Osteocyte (in vitro differentiated cells): ENCODE measurements around the gene SLC38A3. TPM values are rescaled to one million over a fixed set of nuclear protein-coding genes. Genes with fewer than 3 reads are reported as not detected.
A peak's percentile ranks its signal among the peaks of the same experiment; 100 is the strongest.

Experiments
- DNase-seq: peaks from one replicate; pipeline ENCODE4 v3.0.0; 2021; ENCODE audit warnings: mixed read lengths; ENCODE audit not compliant: unreplicated experiment; ENCODE audit errors: extremely low spot score
- H3K27ac Mint-ChIP-seq: one replicate; pipeline ENCODE4 v1.8.0; 2021; ENCODE audit warnings: mild to moderate bottlenecking, mixed read lengths; ENCODE audit not compliant: unreplicated experiment
- H3K27me3 Mint-ChIP-seq: one replicate; pipeline ENCODE4 v1.8.0; 2021; ENCODE audit warnings: mixed read lengths; ENCODE audit not compliant: unreplicated experiment
- H3K36me3 Mint-ChIP-seq: one replicate; pipeline ENCODE4 v1.8.0; 2021; ENCODE audit warnings: mixed read lengths; ENCODE audit not compliant: unreplicated experiment
- H3K4me1 Mint-ChIP-seq: one replicate; pipeline ENCODE4 v1.8.0; 2021; ENCODE audit warnings: mixed read lengths; ENCODE audit not compliant: unreplicated experiment
- H3K4me3 Mint-ChIP-seq: one replicate; pipeline ENCODE4 v1.8.0; 2021; ENCODE audit warnings: mild to moderate bottlenecking, moderate library complexity, mixed read lengths; ENCODE audit not compliant: unreplicated experiment
- H3K9me3 Mint-ChIP-seq: one replicate; pipeline ENCODE4 v1.8.0; 2021; ENCODE audit warnings: mixed read lengths; ENCODE audit not compliant: unreplicated experiment
- total RNA-seq: library from RNA; stranded (reverse); gene quantifications from 2 replicates; pipeline ENCODE4 v1.2.1, GENCODE V29; 2021
- TF ChIP-seq, protein P1 (sequence below): fragments of 200-600 bp; sonication (generic); IDR thresholded peaks from 2 replicates; pipeline ENCODE4 v1.5.0; 2021; ENCODE audit warnings: antibody characterized with exemption, mild to moderate bottlenecking, moderate library complexity

The SLC38A3 gene
- total RNA-seq, 1 donor from 2014 or later = 3.9 TPM

DNA sequence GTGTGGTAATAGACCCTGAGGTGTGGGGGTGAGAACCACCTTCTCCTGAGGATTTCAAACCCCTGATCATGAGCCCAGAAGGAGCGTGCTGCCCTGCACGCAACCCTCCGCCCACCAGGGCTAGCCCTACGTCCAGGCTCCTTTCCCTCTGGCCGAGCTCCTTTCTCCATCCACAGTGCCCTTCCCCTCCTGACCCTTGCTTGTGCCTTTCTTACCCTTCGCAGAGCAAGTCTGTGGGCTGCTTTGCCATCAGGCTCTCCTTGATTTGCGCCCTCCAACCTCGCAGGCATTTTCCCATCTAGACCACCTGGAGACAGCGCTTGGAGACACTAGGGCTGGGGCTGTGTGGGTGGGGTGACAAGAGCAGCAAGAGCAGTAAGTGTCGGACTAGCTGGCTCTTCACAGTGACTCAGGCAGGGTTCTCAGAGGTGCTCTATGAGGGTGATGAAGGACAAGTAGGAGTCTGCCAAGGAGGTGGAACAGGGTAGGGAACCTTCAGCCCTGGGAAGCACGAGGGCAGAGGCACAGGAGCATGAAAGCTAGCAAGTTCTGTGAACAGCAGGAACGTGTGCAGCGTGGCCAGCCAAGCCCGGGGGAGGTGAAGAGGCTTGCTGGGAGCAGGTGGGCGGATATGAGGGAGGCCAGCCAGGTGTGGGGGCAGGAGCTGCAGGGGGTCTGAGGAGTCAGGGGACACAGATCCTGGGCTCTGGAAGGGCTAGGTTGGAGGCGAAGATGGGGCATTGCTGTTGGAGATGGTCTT, 2.5 kb upstream of the SLC38A3 start:
- DNase-seq = no peak
- H3K4me3 Mint-ChIP-seq = no peak overlapping the region

DNA sequence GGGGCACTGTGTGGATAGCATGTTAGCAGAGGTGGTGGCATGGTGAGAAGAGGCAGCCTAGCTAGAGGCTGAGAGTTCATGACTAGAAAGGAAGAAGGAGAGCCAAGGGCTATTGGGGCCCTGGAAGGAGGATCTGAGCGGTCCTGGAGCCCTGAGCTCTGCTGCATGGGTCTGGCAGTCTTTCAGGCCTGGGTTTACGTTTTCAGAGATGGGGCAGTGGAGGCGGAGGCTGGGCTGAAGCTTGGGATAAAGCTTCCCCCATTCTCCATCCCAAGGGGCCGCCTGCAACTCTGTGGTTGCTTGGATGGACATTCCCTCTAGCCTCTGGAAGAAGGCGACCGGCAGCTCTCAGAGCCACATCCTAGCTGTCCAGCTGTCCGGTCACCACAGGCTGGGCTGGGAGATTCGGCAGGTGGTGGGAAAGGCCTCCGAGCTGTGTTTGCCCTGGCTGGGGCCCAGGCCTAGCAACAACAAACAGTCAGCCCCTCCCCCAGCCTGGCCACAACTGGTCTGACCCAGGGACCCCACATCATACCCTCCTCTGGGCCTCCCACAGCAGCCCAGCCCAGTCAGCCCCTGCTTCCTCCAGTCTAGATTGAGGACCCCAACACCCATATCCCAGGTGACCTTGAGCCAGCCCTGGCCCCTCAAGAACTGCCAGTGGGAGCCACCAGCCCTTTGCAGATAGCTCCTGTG, 1.8 kb upstream of the SLC38A3 start:
- TF ChIP-seq, protein P1, sequence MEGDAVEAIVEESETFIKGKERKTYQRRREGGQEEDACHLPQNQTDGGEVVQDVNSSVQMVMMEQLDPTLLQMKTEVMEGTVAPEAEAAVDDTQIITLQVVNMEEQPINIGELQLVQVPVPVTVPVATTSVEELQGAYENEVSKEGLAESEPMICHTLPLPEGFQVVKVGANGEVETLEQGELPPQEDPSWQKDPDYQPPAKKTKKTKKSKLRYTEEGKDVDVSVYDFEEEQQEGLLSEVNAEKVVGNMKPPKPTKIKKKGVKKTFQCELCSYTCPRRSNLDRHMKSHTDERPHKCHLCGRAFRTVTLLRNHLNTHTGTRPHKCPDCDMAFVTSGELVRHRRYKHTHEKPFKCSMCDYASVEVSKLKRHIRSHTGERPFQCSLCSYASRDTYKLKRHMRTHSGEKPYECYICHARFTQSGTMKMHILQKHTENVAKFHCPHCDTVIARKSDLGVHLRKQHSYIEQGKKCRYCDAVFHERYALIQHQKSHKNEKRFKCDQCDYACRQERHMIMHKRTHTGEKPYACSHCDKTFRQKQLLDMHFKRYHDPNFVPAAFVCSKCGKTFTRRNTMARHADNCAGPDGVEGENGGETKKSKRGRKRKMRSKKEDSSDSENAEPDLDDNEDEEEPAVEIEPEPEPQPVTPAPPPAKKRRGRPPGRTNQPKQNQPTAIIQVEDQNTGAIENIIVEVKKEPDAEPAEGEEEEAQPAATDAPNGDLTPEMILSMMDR = no peak
- DNase-seq = no peak
- H3K4me3 Mint-ChIP-seq = no peak overlapping the region
- no peaks in the 10 kb centered on the region for H3K36me3 Mint-ChIP-seq
- H3K27ac Mint-ChIP-seq = no peak overlapping the region
- H3K27me3 Mint-ChIP-seq = peaks cover 32% of the 10 kb centered on the region
- no peaks in the 10 kb centered on the region for H3K9me3 Mint-ChIP-seq
- peaks cover 24% of the 10 kb centered on the region for H3K4me1 Mint-ChIP-seq

More for the DNA sequence above, 2.5 kb upstream of the SLC38A3 start:
- Mint-ChIP-seq H3K9me3 (no peaks in the 10 kb centered on the region), H3K36me3 (no peaks in the 10 kb centered on the region), H3K4me1 (peaks cover 24% of the 10 kb centered on the region), H3K27me3 (peaks cover 37% of the 10 kb centered on the region), H3K27ac (no peak overlapping the region)
- TF ChIP-seq, protein P1 = no peak

DNA sequence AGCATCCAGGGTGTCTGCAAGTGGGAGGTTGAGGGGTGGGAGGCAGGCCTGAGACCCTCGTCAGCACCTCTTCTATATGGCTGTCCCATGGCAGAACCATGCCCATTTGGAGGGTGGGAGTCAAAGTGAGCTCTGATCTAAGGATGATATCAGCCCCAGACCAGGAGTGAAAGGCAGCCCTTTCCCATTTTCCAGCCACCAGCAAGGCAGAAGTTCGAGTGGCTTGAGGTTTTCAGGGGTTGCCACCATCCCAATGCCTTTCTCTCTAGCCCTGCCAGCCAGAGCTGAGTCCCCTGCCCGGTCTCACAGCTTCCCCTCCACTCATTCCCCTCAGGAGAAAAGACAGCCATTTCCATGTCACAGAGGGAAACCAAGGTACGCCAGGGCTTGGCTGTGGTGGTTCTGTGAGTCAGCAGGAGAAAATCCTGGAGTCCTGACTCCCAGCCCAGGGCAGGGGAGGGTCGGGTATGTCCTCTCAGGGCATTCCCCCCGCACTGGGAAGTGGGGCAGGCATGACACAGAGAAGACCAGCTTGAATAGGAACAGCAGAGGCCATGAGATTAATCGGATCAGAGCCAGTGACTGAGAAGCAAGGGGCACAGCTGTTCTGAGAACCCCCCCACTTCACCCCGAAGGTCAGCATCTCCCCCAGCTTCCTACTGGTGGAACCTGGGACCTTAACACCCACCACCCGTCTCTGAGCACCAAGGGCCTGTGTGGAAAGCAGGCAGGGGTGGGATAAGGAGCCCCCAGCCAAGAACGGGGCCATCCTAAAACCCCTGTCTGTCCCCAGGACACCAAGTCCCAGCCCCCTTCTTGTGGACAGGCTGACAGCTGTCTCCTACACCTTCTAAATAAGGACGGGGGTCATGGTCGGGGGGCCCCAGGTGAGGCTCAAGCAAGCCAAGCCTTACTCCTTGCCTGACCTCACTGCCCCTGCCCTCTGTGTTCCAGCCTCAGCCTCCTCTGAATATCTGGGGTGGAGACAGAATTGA, 965 bp upstream of the SLC38A3 start:
- H3K27me3 Mint-ChIP-seq = peaks cover 26% of the 10 kb centered on the region
- no peaks in the 10 kb centered on the region for H3K36me3 Mint-ChIP-seq
- peak overlapping the region; percentile 32 for H3K4me3 Mint-ChIP-seq
- TF ChIP-seq, protein P1 = no peak
- peaks cover 33% of the 10 kb centered on the region for H3K4me1 Mint-ChIP-seq
- H3K27ac Mint-ChIP-seq = no peak overlapping the region
- no peak for DNase-seq
- H3K9me3 Mint-ChIP-seq = no peaks in the 10 kb centered on the region

DNA sequence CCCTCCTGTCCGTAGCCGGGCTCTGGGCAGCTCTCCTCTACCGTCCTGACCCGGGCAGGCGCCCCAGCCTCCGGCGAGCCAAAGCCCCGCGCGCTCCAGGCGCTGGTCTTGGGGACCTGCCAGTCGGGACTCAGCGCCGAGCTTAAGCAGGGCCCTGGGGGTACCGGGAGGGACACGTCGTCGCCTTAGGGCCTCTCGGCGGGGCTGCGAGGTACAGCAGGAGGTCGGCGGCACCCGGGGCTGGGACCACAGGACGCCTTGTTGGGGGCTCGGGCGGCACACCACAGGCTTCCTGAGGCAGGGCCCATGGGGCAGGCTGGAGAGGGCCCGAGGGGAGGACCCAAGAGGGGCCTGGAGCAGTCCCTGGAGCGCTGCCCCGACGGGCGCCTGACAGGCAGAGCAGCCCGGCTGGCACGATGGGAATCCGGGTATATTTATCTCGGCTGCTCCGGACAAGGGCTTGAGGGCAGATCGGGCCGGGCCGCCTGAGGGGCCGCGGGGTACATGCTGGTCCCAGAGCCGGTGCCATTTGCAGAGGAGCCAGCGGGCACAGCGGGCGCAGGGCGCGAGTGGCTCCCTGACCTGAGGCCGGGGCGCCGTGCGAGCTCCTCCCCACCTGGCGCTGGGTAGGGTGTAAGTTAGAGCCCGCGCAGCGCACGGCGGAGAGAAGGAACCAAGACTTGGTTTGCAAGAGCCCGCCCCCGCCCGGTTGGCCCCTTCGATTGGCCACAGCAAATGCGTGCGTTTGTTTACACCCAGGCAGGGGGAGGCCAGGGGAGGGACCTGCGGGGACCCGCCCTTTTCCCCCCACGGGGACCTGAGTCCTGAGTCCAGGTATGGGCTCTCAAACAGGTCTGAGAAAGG, 574 bp downstream of the SLC38A3 start:
- TF ChIP-seq, protein P1 = no peak
- Mint-ChIP-seq H3K4me3 (peak overlapping the region; percentile 63), H3K36me3 (no peaks in the 10 kb centered on the region), H3K27ac (no peak overlapping the region), H3K4me1 (peaks cover 34% of the 10 kb centered on the region), H3K27me3 (peaks cover 23% of the 10 kb centered on the region), H3K9me3 (no peaks in the 10 kb centered on the region)
- DNase-seq = no peak
